ENCODE data around the gene DUSP3. TPM values are rescaled to one million over a fixed set of nuclear protein-coding genes. Genes with fewer than 3 reads are reported as not detected.

DUSP3 gene
- total RNA-seq, 2 donors from 2014 or later: 130 to 137 TPM

DNA sequence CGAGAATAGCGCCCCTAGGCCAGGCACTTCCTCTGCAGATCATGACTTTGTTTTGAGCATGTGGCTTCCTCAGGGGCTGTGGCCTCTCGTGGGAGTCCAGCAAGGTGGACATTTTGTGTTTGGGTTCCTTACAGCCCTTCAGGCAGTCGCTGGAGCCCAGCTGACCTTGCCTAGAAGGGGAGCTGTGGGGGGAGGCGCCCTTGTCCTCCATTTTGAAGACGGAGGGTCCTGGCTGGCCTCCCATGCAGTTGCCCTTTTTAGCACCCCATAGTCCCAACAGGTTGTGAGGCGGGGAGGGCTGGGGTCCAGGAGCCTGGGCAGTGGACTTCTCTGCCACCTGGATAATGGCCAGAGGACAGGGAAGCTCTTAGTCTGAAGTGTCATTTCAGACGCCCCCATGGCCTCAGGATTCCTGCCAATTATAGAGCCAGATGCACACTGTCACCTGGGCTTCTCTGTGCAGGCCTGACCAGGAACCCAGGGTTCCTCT, 21.6 kb downstream of the DUSP3 start:
- no peaks in the 10 kb centered on the region for H3K9me3 ChIP-seq
- ATAC-seq (ENCODE audit: insufficient number of reproducible peaks, low FRiP score, low read depth) (no peak), DNase-seq (ENCODE audit: low spot score) (no peak)
- H3K27me3 ChIP-seq (replicated peaks; ENCODE audit: insufficient read depth): no peaks in the 10 kb centered on the region
- no peaks in the 10 kb centered on the region for H3K36me3 ChIP-seq
- TF ChIP-seq, protein P1, sequence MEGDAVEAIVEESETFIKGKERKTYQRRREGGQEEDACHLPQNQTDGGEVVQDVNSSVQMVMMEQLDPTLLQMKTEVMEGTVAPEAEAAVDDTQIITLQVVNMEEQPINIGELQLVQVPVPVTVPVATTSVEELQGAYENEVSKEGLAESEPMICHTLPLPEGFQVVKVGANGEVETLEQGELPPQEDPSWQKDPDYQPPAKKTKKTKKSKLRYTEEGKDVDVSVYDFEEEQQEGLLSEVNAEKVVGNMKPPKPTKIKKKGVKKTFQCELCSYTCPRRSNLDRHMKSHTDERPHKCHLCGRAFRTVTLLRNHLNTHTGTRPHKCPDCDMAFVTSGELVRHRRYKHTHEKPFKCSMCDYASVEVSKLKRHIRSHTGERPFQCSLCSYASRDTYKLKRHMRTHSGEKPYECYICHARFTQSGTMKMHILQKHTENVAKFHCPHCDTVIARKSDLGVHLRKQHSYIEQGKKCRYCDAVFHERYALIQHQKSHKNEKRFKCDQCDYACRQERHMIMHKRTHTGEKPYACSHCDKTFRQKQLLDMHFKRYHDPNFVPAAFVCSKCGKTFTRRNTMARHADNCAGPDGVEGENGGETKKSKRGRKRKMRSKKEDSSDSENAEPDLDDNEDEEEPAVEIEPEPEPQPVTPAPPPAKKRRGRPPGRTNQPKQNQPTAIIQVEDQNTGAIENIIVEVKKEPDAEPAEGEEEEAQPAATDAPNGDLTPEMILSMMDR (IDR thresholded peaks at IDR 0.05): no peak
- no peak overlapping the region for H3K4me3 ChIP-seq
- H3K4me1 ChIP-seq (ENCODE audit: control insufficient read depth in 1 of 2, low read depth in 2 of 2): peaks cover 14 to 75% of the 10 kb centered on the region in 2 donors
- no peak overlapping the region for H3K27ac ChIP-seq

- H3K4me1 ChIP-seq (ENCODE audit: control insufficient read depth in 1 of 2, low read depth in 2 of 2): peaks cover 14 to 67% of the 10 kb centered on the region in 2 donors
- no peaks in the 10 kb centered on the region for H3K36me3 ChIP-seq
- DNase-seq (ENCODE audit: low spot score) (no peak), ATAC-seq (ENCODE audit: insufficient number of reproducible peaks, low FRiP score, low read depth) (no peak)
- H3K27me3 ChIP-seq (replicated peaks; ENCODE audit: insufficient read depth): no peaks in the 10 kb centered on the region
- H3K4me3 ChIP-seq: peak overlapping the region; percentile 43
- TF ChIP-seq, protein P1 (IDR thresholded peaks at IDR 0.05): no peak
- H3K9me3 ChIP-seq: no peaks in the 10 kb centered on the region
- H3K27ac ChIP-seq: peak overlapping the region; percentile 3 to 43
Measured at GRCh38 chr17:43756201-43756600, 22.6 kb downstream of the DUSP3 start.

- H3K27ac ChIP-seq: peak overlapping the region; percentile 3 to 43
- H3K4me1 ChIP-seq (ENCODE audit: control insufficient read depth in 1 of 2, low read depth in 2 of 2): peaks cover 14 to 61% of the 10 kb centered on the region in 2 donors
- peak overlapping the region; percentile 43 for H3K4me3 ChIP-seq
- DNase-seq (ENCODE audit: low spot score) (no peak), ATAC-seq (ENCODE audit: insufficient number of reproducible peaks, low FRiP score, low read depth) (no peak)
- no peaks in the 10 kb centered on the region for H3K9me3 ChIP-seq
- H3K27me3 ChIP-seq (replicated peaks; ENCODE audit: insufficient read depth): no peaks in the 10 kb centered on the region
- no peaks in the 10 kb centered on the region for H3K36me3 ChIP-seq
- TF ChIP-seq, protein P1 (IDR thresholded peaks at IDR 0.05): peak; percentile 31
Measured at GRCh38 chr17:43755389-43755875, 23.3 kb downstream of the DUSP3 start.

DNA sequence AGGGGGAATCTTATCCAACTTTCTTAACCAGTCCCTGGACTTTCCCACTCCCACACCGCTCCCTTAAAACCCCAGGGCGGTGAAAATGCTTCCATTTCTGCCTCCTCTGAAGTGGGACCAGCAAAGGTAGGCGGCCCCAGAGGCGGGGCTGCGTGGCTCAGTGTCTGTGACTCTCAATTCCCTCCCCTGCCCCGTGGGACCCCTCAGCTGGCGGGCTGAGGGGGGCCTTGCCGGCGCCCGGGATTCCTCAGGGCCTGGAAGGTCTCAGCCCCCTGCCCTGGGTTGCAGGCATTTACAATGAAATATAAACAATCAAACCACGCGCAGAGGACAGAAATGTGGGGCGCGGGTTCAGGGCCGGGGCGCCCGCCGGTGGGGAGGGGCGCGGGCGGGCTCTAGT, 23.8 kb downstream of the DUSP3 start:
- TF ChIP-seq, protein P1 (IDR thresholded peaks at IDR 0.05): no peak
- no peak for ATAC-seq (ENCODE audit: insufficient number of reproducible peaks, low FRiP score, low read depth)
- Histone ChIP-seq H3K9me3 (no peaks in the 10 kb centered on the region), H3K4me3 (peak overlapping the region; percentile 43), H3K36me3 (no peaks in the 10 kb centered on the region), H3K4me1 (ENCODE audit: control insufficient read depth in 1 of 2, low read depth in 2 of 2) (peaks cover 14 to 61% of the 10 kb centered on the region in 2 donors), H3K27me3 (replicated peaks; ENCODE audit: insufficient read depth) (no peaks in the 10 kb centered on the region), H3K27ac (peak overlapping the region; percentile 3 to 43)
- DNase-seq (ENCODE audit: low spot score): no peak

DNA sequence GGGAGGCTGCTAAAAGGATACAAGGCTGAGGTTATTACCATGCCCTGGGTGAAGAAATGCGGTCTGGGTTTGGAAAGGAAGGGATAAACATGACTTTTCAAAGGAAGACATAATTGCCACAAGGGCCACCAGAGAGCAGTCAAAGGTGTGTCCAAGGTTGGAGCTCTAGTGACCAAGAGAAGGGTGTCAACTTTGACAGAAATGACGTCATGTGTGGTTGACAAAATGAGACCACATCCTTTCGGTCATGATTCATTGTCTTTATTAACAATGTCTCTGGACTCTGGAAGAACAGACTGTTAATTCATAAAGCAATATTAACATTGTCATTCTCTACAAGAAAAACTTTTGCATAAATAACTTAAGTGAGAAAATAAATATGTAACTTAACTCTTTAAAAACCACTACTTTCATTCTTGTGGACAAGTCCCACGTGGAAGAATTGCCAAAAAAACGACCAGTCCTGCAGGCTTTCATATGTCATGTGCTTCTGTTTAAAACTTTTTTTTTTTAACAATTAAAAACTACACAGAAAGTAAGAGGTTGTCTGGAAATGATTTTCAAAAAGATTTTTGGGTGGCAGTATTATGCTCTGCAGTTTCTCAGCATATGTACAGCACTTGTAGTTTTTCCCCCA, 25.2 kb downstream of the DUSP3 start:
- Histone ChIP-seq H3K4me1 (ENCODE audit: control insufficient read depth in 1 of 2, low read depth in 2 of 2) (peaks cover 14 to 59% of the 10 kb centered on the region in 2 donors), H3K36me3 (no peaks in the 10 kb centered on the region), H3K4me3 (no peak overlapping the region), H3K27ac (no peak overlapping the region), H3K9me3 (no peaks in the 10 kb centered on the region), H3K27me3 (replicated peaks; ENCODE audit: insufficient read depth) (no peaks in the 10 kb centered on the region)
- DNase-seq (ENCODE audit: low spot score) (no peak), ATAC-seq (ENCODE audit: insufficient number of reproducible peaks, low FRiP score, low read depth) (no peak)
- TF ChIP-seq, protein P1 (IDR thresholded peaks at IDR 0.05): no peak
